H1 (cell line): ENCODE measurements around the gene RBM20. TPM values are rescaled to one million over a fixed set of nuclear protein-coding genes. Genes with fewer than 3 reads are reported as not detected.

Experiments used
- HDAC2 ChIP-seq, 2 experiments: fragments of 300-600 bp in 1 of 2; sonication (generic) in 1 of 2; IDR thresholded peaks; 2 replicates each; pipeline ENCODE4 v1.6.1; 2011 to 2012; ENCODE audit warnings: low read depth in 2 of 2, low read length in 2 of 2, mild to moderate bottlenecking in 2 of 2, moderate library complexity in 2 of 2, borderline replicate concordance in 1 of 2, inconsistent platforms in 1 of 2
- polyA plus RNA-seq, 7 experiments: library from polyadenylated mRNA; depleted of rRNA in 3 of 7; stranded (reverse) in 5 of 7; unstranded in 2 of 7; fragments of >200 nt in 5 of 7; fragments of 200-250 nt in 2 of 7; gene quantifications; 1 replicate in 5 of 7; 2 replicates in 1 of 7; 4 replicates in 1 of 7; pipeline versions ENCODE4 v1.2.1 to v1.2.3, GENCODE V29; 2011 to 2013; ENCODE audit warnings: missing spikeins in 2 of 7, mixed read lengths in 2 of 7
- total RNA-seq: library from RNA; stranded (reverse); fragmentation: NEBNext Ultra II Directional; extraction: Animal tissue kit (Norgen Biotek cat#: 25700); gene quantifications from 2 replicates; pipeline ENCODE4 v1.2.1, GENCODE V29; 2021

RBM20 gene
- total and polyA plus RNA-seq, 2 of the 8 experiments (the other 6 are each of a cell fraction or from before 2014, with no cell fraction given) = 0.05 to 0.63 TPM

DNA sequence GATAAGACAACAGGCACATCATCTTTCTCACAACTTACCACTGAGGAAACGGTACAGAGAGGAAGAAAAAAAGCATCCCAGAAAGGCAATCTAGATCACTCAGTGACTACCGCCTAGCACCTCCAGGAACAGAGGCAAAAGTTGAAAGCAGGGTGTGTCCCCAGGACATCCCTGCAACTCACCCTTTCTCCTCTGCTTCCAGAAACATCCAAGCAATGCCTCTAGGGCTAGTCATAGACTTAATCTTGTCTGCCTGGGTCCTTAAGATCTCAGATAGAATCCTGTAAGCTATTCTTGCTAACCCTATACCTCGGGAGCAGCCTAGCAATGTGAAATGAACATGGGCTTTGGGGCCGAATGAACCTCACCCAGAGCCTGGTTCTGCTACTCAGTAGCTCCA is 208.8 kb downstream of the RBM20 start (continued):
- no peak for TF ChIP-seq HDAC2 (IDR thresholded peaks at IDR 0.05; ENCODE audit: borderline replicate concordance in 1 of 2, low read depth in 2 of 2, low read length in 2 of 2)
- TF ChIP-seq, all 59 proteins: peak for 0
